22Rv1 (cell line): ENCODE data around the gene ACKR1.

Experiments
- H3K27ac ChIP-seq: fragments of 450-650 bp; 2 replicates; pipeline ENCODE4 v1.5.1; 2017
- CTCF ChIP-seq: fragments of 450-650 bp; IDR thresholded peaks from 2 replicates; pipeline ENCODE4 v1.5.1; 2017; ENCODE audit warnings: mild to moderate bottlenecking
- ZFX ChIP-seq: fragments of 450-650 bp; IDR thresholded peaks from 2 replicates; pipeline ENCODE4 v1.6.1; 2017; ENCODE audit warnings: antibody characterized with exemption, borderline replicate concordance

The ACKR1 gene

GRCh38 chr1:159188375-159188788 lies 16.3 kb upstream of the ACKR1 start:
- no peak for TF ChIP-seq CTCF
- no peak for TF ChIP-seq ZFX
- H3K27ac ChIP-seq: no peak overlapping the region

GRCh38 chr1:159190441-159190840 lies 14.2 kb upstream of the ACKR1 start:
- TF ChIP-seq CTCF (no peak), ZFX (no peak)
- no peak overlapping the region for H3K27ac ChIP-seq

GRCh38 chr1:159196543-159196942 lies 8.1 kb upstream of the ACKR1 start:
- H3K27ac ChIP-seq: no peak overlapping the region
- no peak for TF ChIP-seq ZFX
- TF ChIP-seq CTCF: peak; percentile 11; the same call in 1 of the 2 replicates

- no peak overlapping the region for H3K27ac ChIP-seq
- TF ChIP-seq ZFX (no peak), CTCF (peak; percentile 93)
Observed at GRCh38 chr1:159197561-159198557, 6.8 kb upstream of the ACKR1 start.

GRCh38 chr1:159199901-159200300 lies 4.8 kb upstream of the ACKR1 start:
- TF ChIP-seq ZFX (no peak), CTCF (no peak)
- H3K27ac ChIP-seq: no peak overlapping the region

GRCh38 chr1:159200769-159201168 lies 3.9 kb upstream of the ACKR1 start:
- no peak overlapping the region for H3K27ac ChIP-seq
- no peak for TF ChIP-seq ZFX
- TF ChIP-seq CTCF: no peak

- H3K27ac ChIP-seq: no peak overlapping the region
Observed at GRCh38 chr1:159201642-159202041, 3.0 kb upstream of the ACKR1 start.

More at GRCh38 chr1:159201642-159202041, 3.0 kb upstream of the ACKR1 start:
- TF ChIP-seq CTCF: no peak
- no peak for TF ChIP-seq ZFX
